ENCODE results near the gene GTPBP8. TPM values are rescaled to one million over a fixed set of nuclear protein-coding genes. Genes with fewer than 3 reads are reported as not detected.
A peak's percentile ranks its signal among the peaks of the same experiment; 100 is the strongest.

Gene GTPBP8
- total RNA-seq, 6 donors from 2014 or later = 5.8 to 36.6 (median 14.4) TPM

DNA sequence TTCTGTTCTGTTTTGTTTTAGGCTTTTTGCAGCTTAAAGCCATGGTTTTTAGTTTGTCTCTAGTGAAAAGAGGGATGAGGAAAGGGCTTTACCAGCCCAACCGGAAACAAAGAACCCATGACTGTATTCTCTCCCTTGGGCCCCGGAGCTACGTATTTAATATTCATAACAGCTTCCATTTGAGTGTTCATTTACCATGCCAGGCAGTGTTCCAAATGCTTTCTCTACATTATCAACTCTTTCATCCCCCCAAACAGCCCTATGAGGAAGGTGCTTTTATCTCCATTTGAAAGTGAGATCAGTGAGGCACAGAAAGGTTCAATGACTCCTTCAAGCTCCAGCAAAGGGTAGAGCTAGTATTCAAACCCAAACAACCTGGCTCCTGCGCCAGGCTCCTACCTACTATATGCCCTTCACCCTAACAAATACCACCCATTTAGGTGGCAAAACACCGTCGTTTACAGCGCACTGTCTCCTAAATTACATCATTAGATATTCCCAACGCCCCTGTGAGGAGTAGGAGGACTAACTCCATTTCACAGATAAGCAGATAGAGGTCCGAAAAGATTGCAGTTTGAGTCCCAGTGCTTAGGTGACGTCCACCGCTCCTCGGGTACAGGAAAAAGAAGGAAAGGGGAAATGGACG, 27.9 kb downstream of the GTPBP8 start:
- 4 to 8% methylated on average over 13 of the region's 13 CpGs for WGBS, 2 donors
- Histone ChIP-seq H3K4me3 (peak overlapping the region; percentile 56 to 89 (median 74)), H3K36me3 (peaks cover 0 to 29% (median 6%) of the 10 kb centered on the region in 4 donors), H3K9me3 (no peaks in the 10 kb centered on the region), H3K4me1 (peaks cover 13 to 18% (median 15%) of the 10 kb centered on the region in 4 donors), H3K27ac (peak overlapping the region; percentile 89 to 96 (median 92)), H3K27me3 (no peaks in the 10 kb centered on the region)
- no peak for DNase-seq
- TF ChIP-seq EP300 (IDR thresholded peaks at IDR 0.05) (no peak), POLR2A (IDR thresholded peaks at IDR 0.05) (no peak), POLR2AphosphoS5 (IDR thresholded peaks at IDR 0.05) (no peak)
- TF ChIP-seq, protein P1, sequence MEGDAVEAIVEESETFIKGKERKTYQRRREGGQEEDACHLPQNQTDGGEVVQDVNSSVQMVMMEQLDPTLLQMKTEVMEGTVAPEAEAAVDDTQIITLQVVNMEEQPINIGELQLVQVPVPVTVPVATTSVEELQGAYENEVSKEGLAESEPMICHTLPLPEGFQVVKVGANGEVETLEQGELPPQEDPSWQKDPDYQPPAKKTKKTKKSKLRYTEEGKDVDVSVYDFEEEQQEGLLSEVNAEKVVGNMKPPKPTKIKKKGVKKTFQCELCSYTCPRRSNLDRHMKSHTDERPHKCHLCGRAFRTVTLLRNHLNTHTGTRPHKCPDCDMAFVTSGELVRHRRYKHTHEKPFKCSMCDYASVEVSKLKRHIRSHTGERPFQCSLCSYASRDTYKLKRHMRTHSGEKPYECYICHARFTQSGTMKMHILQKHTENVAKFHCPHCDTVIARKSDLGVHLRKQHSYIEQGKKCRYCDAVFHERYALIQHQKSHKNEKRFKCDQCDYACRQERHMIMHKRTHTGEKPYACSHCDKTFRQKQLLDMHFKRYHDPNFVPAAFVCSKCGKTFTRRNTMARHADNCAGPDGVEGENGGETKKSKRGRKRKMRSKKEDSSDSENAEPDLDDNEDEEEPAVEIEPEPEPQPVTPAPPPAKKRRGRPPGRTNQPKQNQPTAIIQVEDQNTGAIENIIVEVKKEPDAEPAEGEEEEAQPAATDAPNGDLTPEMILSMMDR (IDR thresholded peaks at IDR 0.05) = no peak
- ATAC-seq (ENCODE audit: low FRiP score in 2 of 2) = no peak

GRCh38 chr3:113019182-113020137, 28.7 kb downstream of the GTPBP8 start:
- H3K4me3 ChIP-seq = peak overlapping the region; percentile 56 to 89 (median 74)
- peaks cover 0 to 23% (median 6%) of the 10 kb centered on the region in 4 donors for H3K36me3 ChIP-seq
- H3K9me3 ChIP-seq = no peaks in the 10 kb centered on the region
- no peaks in the 10 kb centered on the region for H3K27me3 ChIP-seq
- DNase-seq (peak; percentile 93 to 95), ATAC-seq (ENCODE audit: low FRiP score in 2 of 2) (peak; percentile 97 to 99)
- H3K27ac ChIP-seq = peak overlapping the region; percentile 89 to 96 (median 92)
- TF ChIP-seq, protein P1 (IDR thresholded peaks at IDR 0.05) = no peak
- no peak for TF ChIP-seq EP300 (IDR thresholded peaks at IDR 0.05)
- TF ChIP-seq POLR2AphosphoS5 (IDR thresholded peaks at IDR 0.05) = peak; percentile 72 to 84
- TF ChIP-seq POLR2A (IDR thresholded peaks at IDR 0.05) = peak in 3 of 4 donors; percentile 56 to 74 (median 58)
- peaks cover 13 to 18% (median 15%) of the 10 kb centered on the region in 4 donors for H3K4me1 ChIP-seq
- 4 to 15% methylated on average over 11 to 43 of the region's 63 CpGs for WGBS, 2 donors

- peaks cover 0 to 3% (median 0%) of the 10 kb centered on the region in 4 donors for H3K36me3 ChIP-seq
- H3K4me3 ChIP-seq = no peak overlapping the region
- no peak for DNase-seq
- H3K4me1 ChIP-seq = peaks cover 13 to 18% (median 15%) of the 10 kb centered on the region in 4 donors
- H3K27ac ChIP-seq = no peak overlapping the region
- ATAC-seq (ENCODE audit: low FRiP score in 2 of 2) = no peak
- no peak for TF ChIP-seq POLR2A (IDR thresholded peaks at IDR 0.05)
- no peak for TF ChIP-seq EP300 (IDR thresholded peaks at IDR 0.05)
- TF ChIP-seq, protein P1 (IDR thresholded peaks at IDR 0.05) = no peak
- no peak for TF ChIP-seq POLR2AphosphoS5 (IDR thresholded peaks at IDR 0.05)
- 87 to 91% methylated on average over 2 of the region's 2 CpGs for WGBS, 2 donors
- no peaks in the 10 kb centered on the region for H3K9me3 ChIP-seq
- no peaks in the 10 kb centered on the region for H3K27me3 ChIP-seq
Measured at GRCh38 chr3:113021471-113021870, 30.7 kb downstream of the GTPBP8 start.

- WGBS, 2 donors = 78 to 81% methylated on average over 2 of the region's 2 CpGs
- ATAC-seq (ENCODE audit: low FRiP score in 2 of 2) = no peak
- Histone ChIP-seq H3K27me3 (no peaks in the 10 kb centered on the region), H3K4me3 (no peak overlapping the region), H3K36me3 (no peaks in the 10 kb centered on the region), H3K9me3 (no peaks in the 10 kb centered on the region), H3K4me1 (no peaks in the 10 kb centered on the region), H3K27ac (no peak overlapping the region)
- TF ChIP-seq POLR2AphosphoS5 (IDR thresholded peaks at IDR 0.05) = no peak
- no peak for TF ChIP-seq POLR2A (IDR thresholded peaks at IDR 0.05)
- TF ChIP-seq, protein P1 (IDR thresholded peaks at IDR 0.05) = no peak
- TF ChIP-seq EP300 (IDR thresholded peaks at IDR 0.05) = no peak
- no peak for DNase-seq
Measured at GRCh38 chr3:113034011-113034410, 43.2 kb downstream of the GTPBP8 start.
